ENCODE results near the gene SH3BP4. TPM values are rescaled to one million over a fixed set of nuclear protein-coding genes. Genes with fewer than 3 reads are reported as not detected.

The SH3BP4 gene
- total and polyA plus RNA-seq, 2 donors (not counting 1 experiment from before 2014, with no cell fraction given) = 1.00 to 1.3 TPM

DNA sequence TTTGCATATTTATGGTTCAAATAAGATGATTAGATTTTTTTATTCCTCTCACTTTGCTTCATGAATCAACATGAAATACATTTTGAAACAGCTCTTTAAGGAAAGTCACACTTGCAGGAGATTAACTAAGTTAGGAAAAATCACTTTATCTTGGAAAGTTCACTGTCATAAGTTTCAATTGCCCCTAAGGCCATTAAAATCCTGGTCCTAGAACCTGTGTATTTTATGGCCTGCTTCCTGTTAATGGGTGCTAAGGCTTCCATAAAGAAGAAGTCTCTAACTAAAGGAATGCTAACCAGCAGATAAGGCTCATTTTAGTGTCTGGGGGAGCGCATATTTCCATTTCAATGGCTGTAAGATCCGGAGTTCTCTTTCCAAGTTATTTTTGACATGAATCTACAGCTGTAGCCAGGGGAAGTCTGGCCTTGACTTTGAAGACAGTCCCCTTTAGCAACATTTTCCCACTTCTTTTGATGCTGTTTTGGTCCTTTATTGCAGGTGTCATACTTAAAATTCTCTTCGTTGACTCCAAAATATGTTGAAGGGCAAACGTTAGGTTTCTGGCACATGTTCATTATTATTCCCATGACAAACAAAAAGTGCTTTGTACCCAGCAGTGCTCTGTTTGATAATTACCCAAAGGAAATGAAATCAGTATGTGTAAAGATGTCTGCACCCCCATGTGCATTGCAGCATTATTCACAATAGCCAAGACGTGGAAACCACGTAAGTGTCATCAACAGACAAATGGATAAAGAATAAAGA, 34.4 kb upstream of the SH3BP4 start:
- intact Hi-C loops (cut with micrococcal nuclease) = no loop called here

More for the DNA sequence above, 34.4 kb upstream of the SH3BP4 start:
- ChIA-PET POLR2A (no interaction called here), CTCF (no interaction called here)
- TF ChIP-seq EZH2 (IDR thresholded peaks at IDR 0.05; ENCODE audit: borderline replicate concordance, insufficient read depth, low read depth, low read length, poor library complexity, severe bottlenecking) (no peak), CTCF (IDR thresholded peaks at IDR 0.05) (no peak)
- no peak overlapping the region for H3K4me3 Mint-ChIP-seq
- no CpG with 5 or more reads among the region's 6 CpGs for WGBS (ENCODE audit: insufficient coverage)
- H3K27me3 Mint-ChIP-seq = peaks cover 6% of the 10 kb centered on the region
- peaks cover 0 to 4% (median 0%) of the 10 kb centered on the region in 4 experiments for H3K27me3 ChIP-seq (replicated peaks in 1 of 4; ENCODE audit: control extremely low read depth in 1 of 4, control insufficient read depth in 3 of 4, insufficient read depth in 4 of 4, low read length in 3 of 4)
- H3K9me3 ChIP-seq (ENCODE audit: control extremely low read depth in 1 of 3, control insufficient read depth in 2 of 3, insufficient read depth in 1 of 3, low read length in 2 of 3) = peaks cover 0 to 6% (median 0%) of the 10 kb centered on the region in 3 donors
- no peaks in the 10 kb centered on the region for H3K79me2 ChIP-seq (ENCODE audit: control insufficient read depth, insufficient read depth, low read length)
- peaks cover 2% of the 10 kb centered on the region for H3K9me3 Mint-ChIP-seq (ENCODE audit: insufficient read depth)
- H3K36me3 ChIP-seq (replicated peaks in 1 of 2; ENCODE audit: control extremely low read depth in 1 of 2, control insufficient read depth in 1 of 2, extremely low read depth in 1 of 2, insufficient read depth in 2 of 2, low read length in 1 of 2) = no peaks in the 10 kb centered on the region
- no peak overlapping the region for H3K4me3 ChIP-seq (ENCODE audit: control extremely low read depth in 1 of 5, extremely low read depth in 1 of 5, insufficient read depth in 1 of 5, low read depth in 2 of 5, low read length in 4 of 5)
- no peak overlapping the region for H2AFZ ChIP-seq (ENCODE audit: insufficient read depth, low read depth, low read length, poor library complexity, severe bottlenecking)
- H3K4me2 ChIP-seq (replicated peaks; ENCODE audit: low read depth, low read length, poor library complexity, severe bottlenecking) = no peak overlapping the region
- H3K27ac ChIP-seq (ENCODE audit: low read length in 2 of 2) = no peak overlapping the region
- no peaks in the 10 kb centered on the region for H3K4me1 ChIP-seq (ENCODE audit: control insufficient read depth in 2 of 2, insufficient read depth in 2 of 2, low read length in 2 of 2)
- no peak overlapping the region for H3K9ac ChIP-seq (ENCODE audit: low read length)
- no peaks in the 10 kb centered on the region for H4K20me1 ChIP-seq (ENCODE audit: control insufficient read depth, insufficient read depth, low read length, poor library complexity, severe bottlenecking)
- no peaks in the 10 kb centered on the region for H3K4me1 Mint-ChIP-seq
- ATAC-seq (ENCODE audit: low read depth) (no peak), DNase-seq (no peak)
- H3K27ac Mint-ChIP-seq = no peak overlapping the region
